CD4-positive, alpha-beta T cell treated with Interleukin-4 for 1 hour (primary cell): ENCODE measurements around the gene GP1BA.
"Not testable (repeated sequence)": the region's sequence is repeated elsewhere in the genome, so short reads cannot be mapped to it uniquely, and the experiment has no call there.

ENCODE experiments used
- DNase-seq, 2 donors: peaks; one replicate each; pipeline ENCODE4 v3.0.0-alpha.2; 2020 to 2022

GP1BA gene

GRCh38 chr17:4901648-4902344, 30.3 kb upstream of the GP1BA start:
- DNase-seq = peak; percentile 46 to 74

- no peak for DNase-seq
Observed at GRCh38 chr17:4902540-4902939, 29.5 kb upstream of the GP1BA start.

- DNase-seq = peak; percentile 84 to 85
Observed at GRCh38 chr17:4903051-4903818, 28.8 kb upstream of the GP1BA start, which contains the start of gene CHRNE. Gene CHRNE (minus strand): TSS chr17:4903098. CDS start chr17:4903063, 35 bp downstream.

- DNase-seq = not testable (repeated sequence)
Observed at GRCh38 chr17:4906642-4907041, 25.4 kb upstream of the GP1BA start.

- no peak for DNase-seq
Observed at GRCh38 chr17:4908301-4908700, 23.8 kb upstream of the GP1BA start.

GRCh38 chr17:4908711-4909496, 23.2 kb upstream of the GP1BA start:
- DNase-seq = peak; percentile 85 to 88

GRCh38 chr17:4913994-4914393, 18.1 kb upstream of the GP1BA start:
- DNase-seq = no peak

GRCh38 chr17:4914551-4914950, 17.5 kb upstream of the GP1BA start:
- DNase-seq = not testable (repeated sequence)

- DNase-seq = no peak
Observed at GRCh38 chr17:4919511-4920047, 12.5 kb upstream of the GP1BA start.

GRCh38 chr17:4920351-4921048, 11.6 kb upstream of the GP1BA start:
- DNase-seq = peak in 1 of 2 donors; percentile 51

- no peak for DNase-seq
Observed at GRCh38 chr17:4921320-4921719, 10.8 kb upstream of the GP1BA start.

GRCh38 chr17:4926577-4927335, 5.3 kb upstream of the GP1BA start:
- DNase-seq = not testable (repeated sequence)

- no peak for DNase-seq
Observed at GRCh38 chr17:4928881-4929280, 3.2 kb upstream of the GP1BA start.

GRCh38 chr17:4932756-4933155, 679 bp downstream of the GP1BA start:
- no peak for DNase-seq

GRCh38 chr17:4933646-4934045, 1.6 kb downstream of the GP1BA start:
- DNase-seq = no peak

GRCh38 chr17:4934173-4934979, 2.3 kb downstream of the GP1BA start:
- DNase-seq = peak in 1 of 2 donors; percentile 16

GRCh38 chr17:4935650-4936049, 3.6 kb downstream of the GP1BA start:
- DNase-seq = no peak

- no peak for DNase-seq
Observed at GRCh38 chr17:4936436-4936835, 4.4 kb downstream of the GP1BA start.

- DNase-seq = no peak
Observed at GRCh38 chr17:4937553-4937952, 5.5 kb downstream of the GP1BA start.

- DNase-seq = no peak
Observed at GRCh38 chr17:4938069-4938491, 6.0 kb downstream of the GP1BA start.
